Activated CD8-positive, alpha-beta memory T cell treated with anti-CD3 and anti-CD28 coated beads, Interleukin-2, amount 50 U/mL, for 24 hours (primary cell): ENCODE data around the gene SLC9A9.
"Not testable (repeated sequence)": the region's sequence is repeated elsewhere in the genome, so short reads cannot be mapped to it uniquely, and the experiment has no call there.

Experiments
- DNase-seq: peaks from one replicate; pipeline ENCODE4 v3.0.0-alpha.2; 2020; ENCODE audit errors: extremely low read depth

Gene SLC9A9

DNA sequence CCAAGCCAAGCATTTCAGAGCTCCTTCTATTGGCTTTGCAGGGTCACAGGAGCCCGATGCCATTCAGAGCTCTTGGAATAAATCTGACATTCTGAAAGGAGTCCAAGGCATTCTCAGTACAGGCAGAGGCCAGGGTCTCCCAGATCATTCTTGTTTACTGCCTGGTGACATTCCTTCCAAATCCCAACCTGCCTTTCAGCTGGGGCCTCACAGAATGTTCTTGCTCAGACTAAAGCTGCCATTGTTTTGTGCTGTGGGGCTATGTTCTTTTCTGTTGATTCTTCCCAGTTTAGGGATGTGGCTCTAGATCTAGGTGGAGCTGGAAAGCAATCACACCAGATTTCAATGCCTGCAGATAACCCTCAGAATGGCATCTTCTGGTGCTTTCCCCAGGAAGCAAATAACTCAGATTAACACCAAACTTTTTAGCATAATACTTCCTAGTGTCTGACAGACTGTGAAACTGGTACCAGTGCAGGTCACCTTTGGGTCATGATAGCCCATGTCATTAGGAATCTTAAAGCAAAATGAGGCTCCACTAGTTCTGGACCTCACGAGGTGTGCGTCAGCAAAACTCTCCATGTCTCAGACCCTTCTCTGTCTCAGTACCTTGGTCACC is 561.8 kb downstream of the SLC9A9 start:
- no peak for DNase-seq

DNA sequence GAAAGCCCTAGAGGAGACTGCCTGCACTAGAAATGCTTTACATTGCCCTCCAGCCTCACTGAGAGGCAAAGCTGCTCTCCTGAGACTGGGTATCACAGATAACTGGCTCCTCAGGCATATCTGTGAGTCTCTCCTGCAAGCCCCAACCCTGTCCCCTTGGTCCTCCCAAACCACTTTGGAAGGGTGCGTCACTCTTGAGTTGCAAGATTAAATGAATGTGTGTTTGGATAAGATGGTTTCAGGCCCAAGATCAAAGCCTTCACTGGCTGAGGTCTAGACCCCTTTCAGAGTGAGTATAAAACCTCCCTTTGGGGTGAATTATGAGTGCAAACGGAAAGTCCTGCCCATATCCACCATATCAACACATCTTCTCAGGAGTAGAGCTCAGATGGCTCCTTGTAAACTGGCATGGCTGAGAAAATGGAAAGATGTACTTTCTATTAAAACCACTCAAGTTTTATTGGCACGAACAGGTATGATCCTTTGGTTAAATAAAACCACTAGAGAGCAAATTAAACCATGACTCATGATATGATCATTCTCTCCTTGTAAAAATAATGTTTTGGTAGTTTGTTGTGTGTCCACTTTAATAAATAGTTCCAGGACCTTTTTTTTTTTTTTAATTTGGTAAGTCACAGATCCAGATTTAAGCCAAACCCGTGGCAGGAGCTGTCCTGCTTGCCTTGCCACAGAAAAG is 564.7 kb downstream of the SLC9A9 start:
- DNase-seq, result no peak

DNA sequence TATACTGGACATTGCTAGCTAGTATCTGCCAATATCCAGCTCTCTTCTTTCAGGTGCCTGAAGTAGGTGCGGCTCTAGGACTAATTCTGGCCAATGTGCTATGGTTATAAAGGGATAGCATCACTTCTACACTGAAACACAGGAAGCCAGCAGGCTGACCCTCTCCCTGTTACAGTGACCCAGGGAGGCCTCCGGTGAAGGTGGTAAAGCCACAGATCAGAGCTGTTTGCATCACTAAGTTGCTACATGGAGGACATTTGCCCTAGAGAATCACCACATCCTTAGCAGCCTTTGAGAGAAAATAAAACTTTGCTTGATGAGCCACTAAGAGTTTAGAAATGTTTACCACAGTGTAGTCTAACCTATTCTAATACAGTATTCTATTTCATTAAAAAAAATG is 567.3 kb downstream of the SLC9A9 start:
- DNase-seq, result no peak

DNA sequence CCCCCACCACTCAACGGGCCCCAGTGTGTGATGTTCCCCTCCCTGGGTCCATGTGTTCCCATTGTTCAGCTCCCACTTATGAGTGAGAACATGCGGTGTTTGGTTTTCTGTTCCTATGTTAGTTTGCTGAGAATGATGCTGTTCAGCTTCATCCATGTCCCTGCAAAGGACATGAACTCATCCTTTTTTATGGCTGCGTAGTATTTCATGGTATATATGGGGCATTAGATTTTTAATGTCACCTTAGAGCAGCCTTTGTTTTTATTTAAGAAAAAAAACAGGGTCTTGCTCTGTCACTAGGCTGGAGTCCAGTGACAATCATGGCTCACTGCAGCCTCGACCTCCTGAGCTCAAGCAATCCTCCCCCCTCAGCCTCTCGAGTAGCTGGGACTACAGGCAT is 568.7 kb downstream of the SLC9A9 start:
- not testable (repeated sequence) for DNase-seq

DNA sequence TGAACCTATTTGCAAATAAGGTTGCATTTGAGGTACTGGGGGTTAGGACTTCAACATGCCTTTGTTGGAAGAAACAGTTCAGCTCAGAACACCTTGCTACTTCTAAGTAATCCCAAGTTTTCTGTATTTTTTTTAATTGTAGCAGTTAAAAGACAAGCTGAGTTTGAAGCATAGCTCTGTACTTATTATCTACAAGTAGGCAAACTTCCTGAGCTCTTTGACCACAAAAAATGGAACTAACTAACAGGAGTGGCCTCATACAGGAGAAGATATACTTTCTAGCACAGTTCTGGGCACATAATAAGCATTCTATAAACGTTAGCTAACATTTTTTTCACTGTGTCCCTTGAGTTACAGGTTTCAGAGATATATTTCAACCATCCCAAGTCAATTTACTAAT is 569.5 kb downstream of the SLC9A9 start:
- no peak for DNase-seq

DNA sequence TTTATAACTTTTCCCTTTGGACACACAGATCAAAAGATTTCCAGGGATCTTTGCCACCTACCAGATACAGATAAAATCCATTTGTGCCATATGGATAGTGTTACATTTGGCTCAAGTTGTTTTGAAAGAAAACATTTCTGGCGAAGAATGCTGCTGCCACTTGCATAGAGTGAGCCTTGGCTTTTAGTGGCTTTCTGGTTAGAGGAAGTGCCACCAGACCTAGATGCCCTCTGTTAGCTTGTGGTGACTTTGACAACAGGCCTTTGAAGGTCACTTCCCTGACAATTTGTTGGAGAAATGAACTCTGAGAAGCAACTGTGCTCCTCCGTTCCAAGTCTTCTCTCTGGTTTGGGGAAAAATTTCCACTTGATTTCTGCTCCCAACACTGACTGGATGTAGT is 570.7 kb downstream of the SLC9A9 start:
- no peak for DNase-seq

DNA sequence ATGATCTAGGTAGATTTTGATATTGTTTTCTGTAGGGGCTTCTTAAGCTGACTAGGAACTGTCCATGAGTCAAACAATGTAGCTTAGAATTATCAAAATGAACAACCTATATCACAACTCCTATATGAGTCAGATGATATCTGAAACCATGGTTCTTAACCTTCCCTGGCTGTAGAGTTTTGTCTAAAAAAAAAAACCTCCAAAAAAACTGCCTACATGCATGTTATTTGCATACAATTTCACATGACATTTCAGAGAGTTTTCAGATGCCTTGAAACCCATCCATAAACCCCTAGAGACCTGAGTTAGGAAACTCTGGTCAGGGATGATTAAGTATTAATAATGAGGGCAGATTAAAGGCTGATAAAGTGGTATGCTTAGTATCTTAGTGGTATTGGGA is 571.7 kb downstream of the SLC9A9 start:
- no peak for DNase-seq

DNA sequence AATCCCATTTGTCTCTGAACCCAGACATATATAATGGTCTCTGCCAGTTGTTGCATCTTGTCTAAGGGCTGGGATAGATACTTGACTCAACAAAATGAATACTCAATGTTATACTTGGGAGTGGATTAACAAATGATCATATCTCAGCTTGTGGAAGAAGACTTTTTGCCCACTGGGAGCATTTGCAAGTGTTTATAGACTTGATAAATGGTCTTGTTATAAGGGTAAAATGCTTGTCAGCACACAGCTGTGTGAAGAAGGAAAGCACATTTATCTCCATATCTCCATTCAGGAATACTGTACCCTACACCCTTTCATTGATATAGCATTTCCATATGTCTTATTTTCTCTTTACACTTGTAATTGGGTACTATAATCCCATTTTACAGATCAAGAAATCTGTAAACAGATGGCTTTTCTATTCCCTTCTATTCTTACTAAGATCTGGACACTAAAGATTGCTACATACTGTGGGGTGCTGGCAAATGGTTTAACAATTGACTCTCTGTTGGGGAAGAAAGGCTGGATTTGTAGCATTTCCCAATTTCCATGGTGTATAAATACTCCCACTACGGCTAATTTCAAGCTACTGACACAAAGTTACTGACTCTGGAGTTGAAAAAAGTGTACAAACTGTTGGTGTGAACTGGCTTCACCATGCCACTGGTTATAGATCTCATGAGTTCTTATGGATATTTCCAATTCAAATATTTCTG is 574.1 kb downstream of the SLC9A9 start:
- no peak for DNase-seq

DNA sequence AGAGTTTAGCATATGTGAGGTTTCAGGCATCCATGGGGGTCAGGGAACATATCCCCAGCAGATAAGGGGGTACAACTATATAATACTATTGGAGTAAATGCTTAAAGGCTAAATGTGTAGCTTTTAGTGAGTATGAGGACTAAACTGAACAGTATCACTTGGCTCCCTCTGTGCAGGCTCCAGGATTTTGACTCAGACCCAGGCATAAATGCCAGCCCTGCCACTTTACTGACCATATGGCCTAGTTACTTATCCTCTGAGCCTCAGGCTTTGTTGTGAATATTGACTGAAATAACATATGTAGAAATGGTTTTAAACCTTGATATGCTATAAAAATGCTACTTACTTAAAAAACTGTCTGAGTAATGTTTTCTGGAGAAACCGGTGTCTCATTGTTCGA is 577.1 kb downstream of the SLC9A9 start:
- DNase-seq, result no peak

DNA sequence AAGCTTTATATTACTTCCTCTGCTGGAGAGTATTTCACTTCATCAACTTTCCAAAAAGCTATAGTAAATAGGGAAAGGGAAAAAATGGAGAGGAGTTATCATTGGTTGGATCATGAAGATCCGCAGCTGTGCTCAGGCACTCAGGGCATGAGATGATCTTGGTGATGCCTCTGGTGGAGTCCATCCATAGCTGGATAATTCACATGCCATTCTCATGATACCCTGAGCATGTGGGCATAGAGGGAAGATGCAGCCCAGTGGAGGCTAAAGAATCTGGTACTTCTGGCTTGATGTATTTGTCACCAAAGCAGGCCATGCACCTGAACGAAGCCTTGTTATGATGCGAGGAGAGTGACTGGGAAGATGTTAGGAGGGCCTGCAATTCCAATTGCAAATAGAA is 578.5 kb downstream of the SLC9A9 start:
- no peak for DNase-seq

DNA sequence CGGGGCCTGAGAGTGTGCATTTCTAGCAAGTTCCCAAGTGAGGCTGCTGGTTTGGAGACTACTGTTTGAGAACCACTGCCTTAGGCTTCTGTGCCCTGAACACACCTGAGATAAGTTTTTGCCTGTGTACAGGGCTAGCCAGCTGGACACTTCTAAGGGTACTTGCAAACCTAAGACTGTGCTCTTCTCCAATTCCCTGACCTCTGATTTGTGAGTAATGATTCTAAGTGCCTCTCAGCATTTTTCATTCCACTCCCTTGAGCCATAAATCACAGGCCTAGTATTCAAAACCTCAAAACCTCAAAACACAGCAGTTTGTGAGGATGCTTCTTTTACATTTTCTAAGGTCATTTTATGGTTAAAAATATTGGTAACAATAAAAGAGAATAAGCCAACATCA is 580.3 kb downstream of the SLC9A9 start:
- DNase-seq, result no peak

DNA sequence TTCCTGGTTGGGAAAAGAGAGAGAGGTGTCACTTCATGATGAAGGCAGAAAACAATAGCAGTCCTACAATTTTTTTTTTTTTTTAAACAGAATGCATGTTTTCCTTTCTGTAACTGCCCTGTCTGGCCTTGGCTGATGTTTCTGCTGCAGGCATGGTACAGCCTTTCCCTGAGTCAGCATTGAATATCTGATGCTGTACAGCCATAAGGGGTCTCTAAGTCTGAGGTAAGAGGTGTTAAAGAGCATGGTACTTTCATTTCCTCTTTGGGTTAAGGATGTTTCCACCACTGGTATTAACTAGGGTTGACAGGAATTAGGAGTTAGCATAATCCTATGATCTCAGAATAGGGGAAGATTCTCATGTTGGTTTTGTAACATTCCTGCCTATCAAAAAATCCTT is 581.3 kb downstream of the SLC9A9 start:
- no peak for DNase-seq

DNA sequence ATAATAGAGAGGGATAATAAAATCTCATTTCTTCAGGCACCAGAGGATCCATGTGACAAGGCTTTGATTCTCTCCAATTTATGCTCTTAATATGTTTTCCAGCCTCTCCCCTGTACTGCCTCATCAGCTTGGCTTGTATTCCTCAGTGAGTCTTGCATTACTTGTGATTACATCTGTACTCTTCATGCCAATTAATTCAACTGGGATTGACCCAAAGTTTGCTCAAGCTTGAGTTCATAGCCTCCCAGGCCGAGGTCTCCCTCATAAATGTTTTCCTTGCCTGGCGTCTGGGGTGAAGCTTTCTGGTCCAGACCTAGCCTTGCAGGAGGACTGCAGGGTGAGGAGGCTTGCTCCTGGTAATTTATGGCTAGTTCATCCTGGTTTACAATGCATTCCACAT is 581.8 kb downstream of the SLC9A9 start:
- DNase-seq, result no peak

DNA sequence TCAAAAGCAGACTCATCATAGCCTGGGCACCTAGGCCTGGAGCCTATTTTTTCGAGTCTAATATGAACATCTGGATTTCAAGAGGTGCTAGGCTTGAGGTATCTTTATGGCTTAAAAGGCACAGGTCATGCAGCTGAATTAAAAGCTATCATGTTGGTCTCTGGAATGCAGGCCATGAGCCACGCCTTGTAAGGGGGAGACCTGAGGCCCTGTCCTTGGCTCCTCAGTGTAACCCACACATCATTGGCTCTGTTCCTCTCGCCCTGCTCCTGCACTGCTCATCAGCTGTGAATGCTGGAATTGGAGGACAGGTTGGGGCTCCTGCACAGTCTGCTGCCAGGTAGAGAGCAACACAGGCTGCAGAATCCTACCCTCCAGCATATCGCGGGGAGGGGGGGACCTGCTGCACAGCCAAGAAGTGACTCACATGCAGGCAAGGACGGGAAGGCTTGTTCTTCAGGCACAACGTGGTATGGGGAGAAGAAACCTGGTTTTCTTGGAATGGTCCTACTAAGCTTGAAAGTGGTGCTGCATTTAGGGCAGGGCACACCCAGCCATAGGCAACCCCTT is 582.7 kb downstream of the SLC9A9 start:
- DNase-seq, result no peak

DNA sequence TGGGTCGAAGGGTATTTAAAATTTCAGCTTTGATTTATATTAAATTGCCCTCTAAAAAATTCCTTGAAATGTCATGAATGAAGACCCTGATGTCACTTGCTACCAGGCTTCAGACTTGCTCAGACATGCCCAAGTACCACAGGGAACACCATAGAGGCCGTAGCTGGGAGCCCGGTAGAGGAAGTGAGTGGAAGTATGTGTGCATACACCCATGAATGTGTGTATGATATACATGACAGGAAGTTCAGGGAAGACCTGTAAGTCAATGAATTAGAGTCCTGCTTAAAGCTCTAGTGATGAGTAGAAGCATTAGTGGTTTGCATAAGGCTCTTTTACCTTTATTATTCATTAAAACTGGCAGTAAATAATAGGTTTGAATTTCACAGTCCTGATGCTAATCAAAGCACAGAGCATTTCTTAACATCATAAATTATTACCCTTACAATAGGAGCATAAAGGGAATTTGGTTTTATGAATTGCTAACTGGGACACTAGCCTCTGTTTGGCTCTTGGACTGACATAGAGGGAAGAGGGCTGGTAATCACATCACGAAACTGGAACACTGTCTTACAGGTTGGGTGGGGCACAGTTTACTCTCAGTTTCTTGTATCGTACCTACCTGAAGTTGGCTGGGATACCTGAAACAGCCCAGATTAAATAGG is 584.3 kb downstream of the SLC9A9 start:
- no peak for DNase-seq

DNA sequence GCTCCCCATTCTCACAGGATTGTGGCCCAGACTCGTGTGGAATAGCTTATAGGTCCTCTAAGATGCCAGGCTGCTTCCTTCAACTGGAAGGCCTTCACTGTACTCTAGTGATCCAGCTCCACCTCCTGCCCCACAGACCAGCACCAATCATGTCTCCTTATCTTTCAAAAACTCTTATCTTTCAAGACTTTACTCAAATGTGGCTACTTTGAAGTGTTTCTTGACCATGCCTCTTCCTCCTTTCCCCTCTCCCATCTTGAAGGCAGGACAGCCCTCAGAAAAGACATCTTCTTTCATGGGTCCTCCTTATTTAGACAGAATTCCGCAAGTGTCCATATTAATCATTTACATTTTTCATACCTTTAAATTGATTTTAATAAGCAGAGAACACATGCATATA is 586.4 kb downstream of the SLC9A9 start:
- DNase-seq, result no peak

DNA sequence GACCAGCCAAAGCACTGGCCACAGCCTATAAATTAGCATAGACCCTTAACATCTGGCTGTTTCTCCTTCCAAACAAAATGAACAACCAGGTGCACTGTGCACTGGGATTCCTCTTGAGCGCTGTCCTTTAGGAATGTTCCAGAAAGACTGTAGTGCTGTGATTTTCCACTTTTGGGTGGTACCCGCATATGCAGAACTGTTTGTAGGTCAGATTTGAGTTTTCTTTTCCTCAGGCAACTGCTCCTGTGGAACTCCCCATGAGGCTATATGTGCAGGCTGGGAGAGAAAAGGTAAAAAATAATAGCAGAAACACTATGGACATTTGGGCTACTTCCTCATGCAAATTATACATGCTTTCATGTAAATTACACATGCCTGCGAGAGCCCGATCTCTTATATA is 589.6 kb downstream of the SLC9A9 start:
- no peak for DNase-seq

DNA sequence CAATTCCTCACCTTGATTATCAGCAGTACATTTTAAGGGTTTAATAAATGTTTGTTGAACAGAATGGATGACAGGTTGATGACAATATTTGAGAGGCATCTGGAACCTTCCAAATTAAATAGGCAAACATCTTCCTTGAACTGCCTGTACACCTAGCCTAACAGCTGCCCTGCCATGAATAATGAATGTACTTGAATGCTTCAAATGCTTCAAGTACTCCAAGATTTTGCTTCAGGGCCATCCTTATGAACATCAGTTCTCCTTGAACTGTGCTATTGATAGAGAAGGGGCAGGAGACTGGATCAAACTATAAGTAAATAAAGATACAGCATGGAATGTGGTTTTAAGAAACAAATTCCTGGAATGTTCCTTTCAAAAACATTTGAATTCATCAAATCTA is 591.9 kb downstream of the SLC9A9 start:
- DNase-seq, result no peak

DNA sequence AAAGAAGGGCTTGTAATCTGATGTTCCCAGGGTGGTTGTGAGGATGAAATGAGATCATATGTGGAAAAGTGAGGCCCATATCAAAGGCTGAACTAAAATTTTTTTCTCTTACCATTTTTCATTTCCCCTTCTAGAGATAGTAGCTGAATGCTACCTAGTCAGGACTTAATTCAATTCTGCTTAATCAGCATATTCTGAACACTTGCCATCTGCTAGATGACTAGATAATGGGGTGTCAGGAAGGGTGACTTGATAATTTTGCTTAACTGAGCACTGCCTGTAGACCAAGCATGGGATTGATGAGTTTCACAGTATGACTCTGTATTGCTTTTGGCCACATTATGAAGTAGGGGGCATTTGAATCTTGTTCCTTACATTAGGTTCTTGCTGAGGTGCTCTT is 592.5 kb downstream of the SLC9A9 start:
- no peak for DNase-seq

DNA sequence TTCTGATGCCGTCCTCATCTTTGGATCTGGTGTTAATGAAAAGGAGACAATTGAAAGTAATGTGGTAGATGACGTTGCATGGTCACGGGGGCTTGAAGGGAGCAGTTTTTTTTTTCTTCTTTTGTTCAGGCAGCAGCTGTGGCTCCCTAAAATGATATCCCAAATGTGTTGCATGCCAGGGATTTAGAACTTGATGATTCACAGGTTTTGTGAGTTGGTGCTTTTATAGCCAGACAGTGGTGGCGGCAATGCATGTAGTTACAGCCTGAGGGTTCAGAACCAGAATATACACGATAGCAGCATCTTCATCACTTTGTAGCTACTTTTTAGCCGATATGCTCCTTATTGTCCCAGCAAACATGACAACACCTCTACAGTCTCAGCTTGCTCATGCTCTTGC is 595.3 kb downstream of the SLC9A9 start:
- no peak for DNase-seq

DNA sequence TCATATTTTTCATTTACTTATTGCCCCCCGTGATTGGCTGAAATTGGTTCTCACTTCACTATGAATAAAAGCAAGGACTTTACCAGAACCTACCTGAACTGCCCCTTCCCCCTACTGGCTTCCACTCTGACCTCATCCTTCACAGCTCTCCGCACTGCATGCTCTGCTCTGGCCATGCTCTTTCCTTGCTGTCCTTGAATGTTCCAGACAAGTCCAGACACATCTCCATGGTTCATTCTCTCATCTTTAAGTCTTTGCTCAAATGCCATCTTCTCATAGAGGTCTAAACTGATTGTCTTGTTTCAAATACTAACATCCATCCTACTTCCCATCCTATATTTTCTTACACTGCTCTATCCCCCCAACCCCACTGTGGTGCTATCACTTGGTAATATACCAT is 599.3 kb downstream of the SLC9A9 start:
- no peak for DNase-seq

DNA sequence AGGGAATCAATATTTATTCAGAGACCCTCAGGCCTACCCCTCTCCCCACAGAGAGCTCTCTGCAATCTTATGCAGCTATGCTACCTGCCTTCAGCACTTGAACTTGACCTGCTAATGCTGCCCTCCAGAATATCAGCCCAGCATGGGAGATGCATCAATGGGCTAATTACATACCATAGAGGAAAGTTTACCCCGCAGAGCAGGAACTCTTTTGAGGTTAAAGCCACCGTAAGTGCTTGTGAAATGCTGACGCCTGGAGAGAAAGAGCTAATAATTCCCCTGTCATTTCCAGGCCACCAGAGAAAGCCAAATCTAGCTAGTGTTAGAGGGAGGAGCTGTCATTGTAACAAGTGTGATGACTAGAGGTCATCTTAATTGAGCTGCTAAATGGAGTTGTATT is 601.2 kb downstream of the SLC9A9 start:
- DNase-seq, result no peak
